Raji (cell line): Measurements from ENCODE around the gene RAPH1.

Experiments used
- POLR2A ChIP-seq: IDR thresholded peaks from 2 replicates; pipeline ENCODE4 v1.6.1; 2011; ENCODE audit warnings: low read depth, low read length, control low read depth; ENCODE audit not compliant: insufficient read depth

The RAPH1 gene

GRCh38 chr2:203535078-203535783 lies at the start of gene RAPH1:
TSS of gene RAPH1 (minus strand) at chr2:203535301. CDS start at chr2:203495353, 39,948 bp downstream.
- no peak for TF ChIP-seq POLR2A

- no peak for TF ChIP-seq POLR2A
These were observed 49.7 kb upstream of the RAPH1 start for GRCh38 chr2:203584784-203585183.

GRCh38 chr2:203583701-203584100 lies 48.6 kb upstream of the RAPH1 start:
- no peak for TF ChIP-seq POLR2A

GRCh38 chr2:203583084-203583695 lies 48.1 kb upstream of the RAPH1 start:
- TF ChIP-seq POLR2A = no peak

GRCh38 chr2:203582468-203582867 lies 47.4 kb upstream of the RAPH1 start:
- no peak for TF ChIP-seq POLR2A

- TF ChIP-seq POLR2A = no peak
These were observed 45.7 kb upstream of the RAPH1 start for GRCh38 chr2:203580844-203581243.

GRCh38 chr2:203579730-203580129 lies 44.6 kb upstream of the RAPH1 start:
- no peak for TF ChIP-seq POLR2A

GRCh38 chr2:203578759-203579643 lies 43.9 kb upstream of the RAPH1 start:
- TF ChIP-seq POLR2A = no peak

GRCh38 chr2:203574824-203575223 lies 39.7 kb upstream of the RAPH1 start:
- no peak for TF ChIP-seq POLR2A

- no peak for TF ChIP-seq POLR2A
These were observed 37.2 kb upstream of the RAPH1 start for GRCh38 chr2:203572316-203572715.

GRCh38 chr2:203569677-203570316 lies 34.7 kb upstream of the RAPH1 start:
- no peak for TF ChIP-seq POLR2A

GRCh38 chr2:203567691-203568090 lies 32.6 kb upstream of the RAPH1 start:
- no peak for TF ChIP-seq POLR2A

- TF ChIP-seq POLR2A = no peak
These were observed 31.1 kb upstream of the RAPH1 start for GRCh38 chr2:203566161-203566560.

GRCh38 chr2:203565076-203565475 lies 30.0 kb upstream of the RAPH1 start:
- no peak for TF ChIP-seq POLR2A

GRCh38 chr2:203562268-203562667 lies 27.2 kb upstream of the RAPH1 start:
- TF ChIP-seq POLR2A = no peak

- no peak for TF ChIP-seq POLR2A
These were observed 24.5 kb upstream of the RAPH1 start for GRCh38 chr2:203559641-203560040.

- TF ChIP-seq POLR2A = no peak
These were observed 18.7 kb upstream of the RAPH1 start for GRCh38 chr2:203553784-203554183.
